GM12864 (cell line): ENCODE results near the gene MAP2.

Experiments used
- DNase-seq: peaks from one replicate; pipeline ENCODE4 v3.0.0-alpha.2; 2011; ENCODE audit warnings: low read depth
- H3K4me3 ChIP-seq: 2 replicates; pipeline ENCODE4 v1.5.1; 2011; ENCODE audit warnings: mild to moderate bottlenecking, low read depth, low read length, control low read depth
- TF ChIP-seq, protein P1 (sequence below): IDR thresholded peaks from 2 replicates; pipeline ENCODE4 v1.5.1; 2011; ENCODE audit warnings: low read depth, mild to moderate bottlenecking, moderate library complexity, low read length, control low read depth, inconsistent platforms; ENCODE audit errors: missing control alignments

MAP2 gene

GRCh38 chr2:209526561-209526960 lies 102.7 kb downstream of the MAP2 start:
- no peak overlapping the region for H3K4me3 ChIP-seq
- DNase-seq: no peak
- TF ChIP-seq, protein P1, sequence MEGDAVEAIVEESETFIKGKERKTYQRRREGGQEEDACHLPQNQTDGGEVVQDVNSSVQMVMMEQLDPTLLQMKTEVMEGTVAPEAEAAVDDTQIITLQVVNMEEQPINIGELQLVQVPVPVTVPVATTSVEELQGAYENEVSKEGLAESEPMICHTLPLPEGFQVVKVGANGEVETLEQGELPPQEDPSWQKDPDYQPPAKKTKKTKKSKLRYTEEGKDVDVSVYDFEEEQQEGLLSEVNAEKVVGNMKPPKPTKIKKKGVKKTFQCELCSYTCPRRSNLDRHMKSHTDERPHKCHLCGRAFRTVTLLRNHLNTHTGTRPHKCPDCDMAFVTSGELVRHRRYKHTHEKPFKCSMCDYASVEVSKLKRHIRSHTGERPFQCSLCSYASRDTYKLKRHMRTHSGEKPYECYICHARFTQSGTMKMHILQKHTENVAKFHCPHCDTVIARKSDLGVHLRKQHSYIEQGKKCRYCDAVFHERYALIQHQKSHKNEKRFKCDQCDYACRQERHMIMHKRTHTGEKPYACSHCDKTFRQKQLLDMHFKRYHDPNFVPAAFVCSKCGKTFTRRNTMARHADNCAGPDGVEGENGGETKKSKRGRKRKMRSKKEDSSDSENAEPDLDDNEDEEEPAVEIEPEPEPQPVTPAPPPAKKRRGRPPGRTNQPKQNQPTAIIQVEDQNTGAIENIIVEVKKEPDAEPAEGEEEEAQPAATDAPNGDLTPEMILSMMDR: no peak

GRCh38 chr2:209529579-209529978 lies 105.7 kb downstream of the MAP2 start:
- TF ChIP-seq, protein P1: no peak
- DNase-seq: no peak
- no peak overlapping the region for H3K4me3 ChIP-seq

- H3K4me3 ChIP-seq: no peak overlapping the region
- TF ChIP-seq, protein P1: no peak
- no peak for DNase-seq
These were observed 108.5 kb downstream of the MAP2 start for GRCh38 chr2:209532321-209532720.

DNA sequence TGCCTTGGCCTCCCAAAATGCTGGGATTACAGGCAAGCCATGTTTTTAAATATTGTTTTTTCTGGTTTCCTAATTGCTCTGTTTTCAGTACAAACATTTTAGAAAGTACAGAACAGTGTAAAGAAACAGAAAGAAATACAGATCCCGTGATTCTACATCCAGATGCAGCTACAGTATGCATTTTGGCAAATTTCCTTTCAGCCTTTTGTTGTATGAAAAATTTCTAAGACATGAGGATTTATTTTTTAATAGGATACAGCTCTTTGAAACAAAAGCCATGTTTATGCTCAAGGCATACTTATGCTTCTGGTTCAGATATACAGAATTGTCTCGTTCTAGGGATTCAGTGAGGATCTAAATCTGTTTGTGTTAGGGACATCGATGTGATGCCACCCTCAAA lies 109.5 kb downstream of the MAP2 start:
- TF ChIP-seq, protein P1: no peak
- no peak for DNase-seq
- no peak overlapping the region for H3K4me3 ChIP-seq

- H3K4me3 ChIP-seq: no peak overlapping the region
- TF ChIP-seq, protein P1: no peak
- no peak for DNase-seq
These were observed 110.4 kb downstream of the MAP2 start for GRCh38 chr2:209534228-209534627.

DNA sequence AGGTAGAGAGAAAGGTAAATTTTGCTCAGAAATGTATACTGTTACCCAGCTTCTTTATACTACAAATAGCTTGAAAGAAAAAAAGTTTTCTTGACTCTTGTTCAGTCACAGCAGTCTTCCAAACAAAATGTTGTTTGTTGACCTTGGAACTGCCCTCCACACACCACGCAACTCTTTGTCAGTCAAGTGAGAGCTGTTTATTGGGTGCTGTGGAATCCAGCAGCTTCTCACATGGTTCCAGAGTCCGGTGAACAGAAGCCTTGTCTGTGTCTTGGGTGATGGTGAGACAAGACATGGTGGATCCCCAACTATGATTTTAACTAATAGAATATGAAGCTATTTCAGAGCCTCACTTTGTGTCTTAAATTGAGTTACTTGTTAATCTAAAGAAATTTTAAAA lies 112.5 kb downstream of the MAP2 start:
- no peak overlapping the region for H3K4me3 ChIP-seq
- DNase-seq: no peak
- TF ChIP-seq, protein P1: no peak

DNA sequence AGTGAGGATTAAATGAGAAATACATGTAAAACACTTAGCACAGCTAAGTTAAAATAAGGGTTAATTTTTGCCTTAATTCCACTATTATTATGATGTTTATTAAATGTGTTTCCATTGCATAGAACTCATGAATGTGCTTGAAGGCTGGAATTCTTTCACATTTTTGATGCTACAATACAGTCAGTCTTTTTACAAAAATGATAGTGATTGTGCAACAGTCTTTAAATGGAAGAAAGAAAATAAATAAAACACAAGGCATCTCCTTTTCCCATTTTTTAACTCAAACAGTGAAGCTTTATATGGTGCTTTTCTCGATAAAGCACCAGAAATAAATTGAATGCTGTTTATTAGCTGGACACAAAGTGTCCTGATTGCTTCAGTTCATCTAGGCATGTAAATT lies 123.9 kb downstream of the MAP2 start:
- H3K4me3 ChIP-seq: no peak overlapping the region
- no peak for DNase-seq
- TF ChIP-seq, protein P1: no peak
